Activated T-cell treated with anti-CD3 and anti-CD28 coated beads for 4 hours (primary cell): ENCODE results near the gene ZNF576.
"Not testable (repeated sequence)": the region's sequence is repeated elsewhere in the genome, so short reads cannot be mapped to it uniquely, and the experiment has no call there.

Experiments
- DNase-seq: peaks from one replicate; pipeline ENCODE4 v3.0.0-alpha.2; 2020

Gene ZNF576

GRCh38 chr19:43595999-43596841, at the start of gene ZNF576, which contains the start of gene IRGQ:
Gene ZNF576, plus strand, starts transcription at chr19:43596595. Its CDS starts 514 bp downstream, at chr19:43597109.
Gene IRGQ, minus strand, starts transcription at chr19:43596134. Its CDS starts 796 bp downstream, at chr19:43595338.
- peak; percentile 100 for DNase-seq

DNA sequence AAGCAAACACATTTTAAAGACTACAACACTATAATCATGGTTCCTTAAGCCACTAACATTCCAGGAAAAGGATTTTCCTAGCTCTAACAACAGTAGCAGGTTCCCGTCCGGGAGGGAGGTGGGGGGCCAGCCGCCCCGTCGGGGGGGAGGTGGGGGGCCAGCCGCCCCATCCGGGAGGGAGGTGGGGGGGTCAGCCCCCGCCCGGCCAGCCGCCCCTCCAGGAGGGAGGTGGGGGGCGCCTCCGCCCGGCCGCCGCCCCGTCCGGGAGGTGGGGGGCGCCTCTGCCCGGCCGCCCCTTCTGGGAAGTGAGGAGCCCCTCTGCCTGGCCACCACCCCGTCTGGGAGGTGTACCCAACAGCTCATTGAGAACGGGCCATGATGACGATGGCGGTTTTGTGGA, 48.5 kb upstream of the ZNF576 start:
- not testable (repeated sequence) for DNase-seq

DNA sequence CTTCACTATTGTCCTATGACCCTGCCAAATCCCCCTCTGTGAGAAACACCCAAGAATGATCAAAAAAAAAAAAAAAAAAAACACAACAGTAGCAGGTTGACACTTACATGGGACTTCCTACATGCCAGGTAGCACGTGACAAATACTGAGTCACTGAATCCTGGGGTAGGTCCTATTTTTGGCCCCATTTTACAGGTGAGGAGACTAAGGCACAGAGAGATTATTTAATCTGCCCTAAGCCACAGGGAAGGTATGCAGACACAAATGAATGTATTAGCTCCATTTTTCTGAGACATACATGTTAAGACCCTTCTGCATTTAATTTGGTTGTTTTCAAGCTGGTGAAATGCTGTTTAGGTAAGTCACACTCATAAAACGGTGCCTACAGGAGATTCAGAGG, 47.7 kb upstream of the ZNF576 start:
- no peak for DNase-seq

- DNase-seq, result no peak
These were observed 44.8 kb upstream of the ZNF576 start for GRCh38 chr19:43551399-43552197.

GRCh38 chr19:43552198-43552450, 44.3 kb upstream of the ZNF576 start:
- no peak for DNase-seq

DNA sequence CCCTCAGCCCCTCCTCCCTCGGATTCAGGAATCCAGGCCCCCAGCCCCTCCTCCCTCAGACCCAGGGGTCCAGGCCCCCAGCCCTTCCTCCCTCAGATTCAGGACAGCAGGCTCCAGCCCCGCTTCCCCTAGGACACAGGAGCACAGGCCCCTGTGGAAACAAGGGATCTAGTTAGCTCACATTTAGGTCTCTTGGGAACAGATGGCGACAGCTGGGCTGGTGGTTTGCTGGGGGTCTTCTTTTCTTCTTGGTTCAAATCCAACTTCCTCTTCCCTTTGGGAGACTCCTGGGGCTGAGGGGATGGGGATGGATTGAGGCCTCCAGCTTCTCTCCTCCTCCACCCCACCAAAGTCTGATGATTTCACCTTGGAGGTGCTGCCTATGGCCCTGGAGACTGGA, 43.8 kb upstream of the ZNF576 start:
- DNase-seq, result no peak

DNA sequence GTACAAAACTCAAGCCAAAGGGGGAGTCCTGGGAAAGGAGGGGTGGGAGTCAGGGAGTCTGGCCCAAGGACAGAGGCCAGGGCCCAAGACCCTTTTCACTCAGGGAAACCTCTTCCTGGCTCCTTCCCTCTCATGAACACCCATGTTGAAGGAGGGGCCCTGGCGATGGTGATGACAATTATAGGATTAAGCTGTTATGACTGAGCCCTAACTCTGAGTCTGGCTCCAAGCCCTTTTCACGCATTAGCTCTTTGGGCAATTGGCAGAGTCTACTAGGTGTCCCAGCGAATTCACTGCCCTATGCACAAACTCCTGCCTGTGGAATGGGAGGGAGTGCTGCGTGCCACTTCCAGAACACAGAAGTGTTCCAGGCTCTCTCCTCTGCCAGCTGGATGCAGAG, 42.7 kb upstream of the ZNF576 start:
- no peak for DNase-seq

DNA sequence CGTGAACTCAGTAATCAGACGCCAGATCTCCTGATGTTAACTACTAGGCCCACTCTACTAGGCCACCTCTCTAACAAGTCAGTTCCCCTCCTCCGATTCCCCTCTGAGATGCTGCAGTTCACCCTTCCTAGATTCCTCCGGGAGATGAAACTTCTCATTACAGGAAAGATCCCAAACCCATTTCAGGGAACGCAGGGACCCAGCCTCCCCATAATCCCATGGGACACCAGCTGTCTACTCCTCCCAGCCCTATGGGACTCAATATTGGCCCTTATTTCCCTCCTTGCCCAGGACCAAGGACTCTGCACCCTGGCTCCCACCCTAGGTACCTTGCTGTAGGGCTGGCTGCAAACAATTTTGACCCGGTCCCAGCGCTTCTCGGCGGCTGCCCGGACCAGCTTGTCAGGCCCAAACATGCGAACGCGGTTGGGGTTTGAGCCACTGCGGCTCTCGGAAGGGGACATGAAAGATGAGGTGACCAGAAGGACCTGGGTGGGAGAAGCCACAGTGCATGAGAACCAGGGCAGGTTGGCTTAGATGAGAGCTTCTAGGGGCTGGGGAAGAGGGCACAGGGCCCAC, 42.0 kb upstream of the ZNF576 start:
- DNase-seq, result no peak

DNA sequence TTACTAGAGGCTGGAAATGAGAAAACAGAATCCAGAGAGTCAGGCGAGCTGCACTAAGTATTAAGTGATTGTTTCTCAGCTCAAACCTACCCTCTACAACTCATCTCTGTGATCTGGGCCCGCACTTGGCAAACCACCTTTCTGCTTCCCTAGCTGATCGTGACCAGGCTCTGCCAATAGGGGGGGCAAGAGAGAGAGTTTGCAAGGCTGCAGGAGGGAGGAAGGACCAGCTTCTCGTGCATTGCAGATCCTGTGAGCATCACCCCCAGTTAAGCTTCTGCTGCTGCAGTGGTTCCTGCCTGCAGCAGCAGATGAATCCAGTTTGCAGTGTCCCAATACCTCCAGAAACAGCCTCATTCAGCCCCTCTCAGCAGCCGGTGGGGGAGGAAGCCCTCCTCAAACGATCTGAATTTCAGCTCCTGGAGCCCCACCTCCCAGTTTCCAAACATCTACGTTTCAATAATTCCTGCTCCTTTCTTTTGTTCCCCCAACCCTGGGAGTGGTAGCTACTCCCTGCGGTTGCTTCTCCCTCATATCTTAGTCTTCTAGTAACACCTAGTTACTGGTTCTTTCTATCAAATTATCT, 41.1 kb upstream of the ZNF576 start:
- peak; percentile 83 for DNase-seq

- DNase-seq, result no peak
These were observed 35.7 kb upstream of the ZNF576 start for GRCh38 chr19:43560687-43561086.

GRCh38 chr19:43561139-43561970, 35.0 kb upstream of the ZNF576 start:
- no peak for DNase-seq

GRCh38 chr19:43562226-43562697, 34.1 kb upstream of the ZNF576 start:
- DNase-seq, result no peak

GRCh38 chr19:43562698-43563241, 33.6 kb upstream of the ZNF576 start:
- peak; percentile 49 for DNase-seq

DNA sequence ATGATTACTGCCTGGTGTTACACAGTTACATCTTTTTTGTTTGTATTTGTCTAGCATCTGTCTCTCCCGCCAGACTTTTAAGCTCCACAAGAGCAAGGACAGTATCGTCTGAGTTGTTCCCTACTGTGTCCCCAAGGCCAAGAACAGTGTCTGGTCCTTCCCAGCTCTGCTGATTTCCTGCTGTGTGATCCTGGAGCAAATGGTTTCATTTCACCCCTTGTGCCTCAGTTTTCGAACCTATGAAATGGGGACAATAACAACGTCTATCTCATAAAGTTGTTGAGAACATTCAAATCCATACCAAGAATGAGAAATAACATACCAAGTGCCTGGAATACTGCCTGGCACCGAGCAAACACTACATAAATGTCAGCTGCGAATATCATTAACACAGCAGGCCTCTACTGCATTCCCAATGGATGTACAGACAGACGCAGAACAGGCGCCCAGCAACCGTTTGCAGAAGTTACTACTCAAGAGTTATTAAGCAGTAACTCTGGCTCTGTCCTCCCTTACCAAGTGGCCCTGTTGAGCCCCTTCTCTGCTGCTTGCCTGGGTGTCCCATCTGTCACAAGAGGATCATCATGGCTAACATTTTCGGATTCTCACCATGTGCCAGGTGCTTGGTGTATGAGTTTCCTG, 32.5 kb upstream of the ZNF576 start:
- DNase-seq, result no peak

- DNase-seq, result no peak
These were observed 31.6 kb upstream of the ZNF576 start for GRCh38 chr19:43564800-43565199.

- DNase-seq, result no peak
These were observed 26.7 kb upstream of the ZNF576 start for GRCh38 chr19:43569657-43570056.

GRCh38 chr19:43570174-43570791, 26.1 kb upstream of the ZNF576 start:
- DNase-seq, result no peak

- no peak for DNase-seq
These were observed 24.2 kb upstream of the ZNF576 start for GRCh38 chr19:43572171-43572588.

- no peak for DNase-seq
These were observed 21.8 kb upstream of the ZNF576 start for GRCh38 chr19:43574424-43575155.
